Liver (tissue), 9 donors: ENCODE measurements around the gene DHRS11. TPM values are rescaled to one million over a fixed set of nuclear protein-coding genes. Genes with fewer than 3 reads are reported as not detected.

ENCODE experiments used
- DNase-seq: peaks from one replicate; pipeline ENCODE4 v3.0.0-alpha.2; 2017; ENCODE audit warnings: low spot score
- H3K27ac ChIP-seq, 2 donors: one replicate each; pipeline ENCODE4 v1.7.0; 2013; ENCODE audit warnings: inconsistent platforms in 2 of 2, low read length in 2 of 2, control low read depth in 1 of 2, low read depth in 1 of 2, mild to moderate bottlenecking in 1 of 2
- H3K27me3 ChIP-seq, 4 donors: one replicate each; pipeline versions ENCODE4 v1.6.1 to v1.7.0; 2013; ENCODE audit warnings: low read length in 3 of 4, inconsistent platforms in 1 of 4, mild to moderate bottlenecking in 1 of 4, moderate library complexity in 1 of 4; ENCODE audit not compliant: control insufficient read depth in 4 of 4, insufficient read depth in 4 of 4
- H3K36me3 ChIP-seq, 4 donors: one replicate each; pipeline versions ENCODE4 v1.6.1 to v1.7.0; 2013; ENCODE audit warnings: low read length in 3 of 4, mild to moderate bottlenecking in 3 of 4, low read depth in 1 of 4, moderate library complexity in 1 of 4; ENCODE audit not compliant: control insufficient read depth in 4 of 4, insufficient read depth in 3 of 4
- H3K4me1 ChIP-seq, 4 donors: one replicate each; pipeline versions ENCODE4 v1.6.1 to v1.7.0; 2013; ENCODE audit warnings: low read length in 3 of 4, mild to moderate bottlenecking in 3 of 4, moderate library complexity in 1 of 4; ENCODE audit not compliant: control insufficient read depth in 4 of 4, insufficient read depth in 4 of 4
- H3K4me3 ChIP-seq, 3 donors: one replicate each; pipeline versions ENCODE4 v1.6.1 to v1.7.0; 2013; ENCODE audit warnings: low read length in 3 of 3, control low read depth in 1 of 3, low read depth in 1 of 3, mild to moderate bottlenecking in 1 of 3
- H3K9ac ChIP-seq, 2 donors: one replicate each; pipeline ENCODE4 v1.7.0; 2013; ENCODE audit warnings: low read length in 2 of 2, mild to moderate bottlenecking in 2 of 2, moderate library complexity in 2 of 2, control low read depth in 1 of 2, low read depth in 1 of 2
- H3K9me3 ChIP-seq, 4 donors: one replicate each; pipeline versions ENCODE4 v1.6.1 to v1.7.0; 2013; ENCODE audit warnings: low read length in 3 of 4; ENCODE audit not compliant: control insufficient read depth in 4 of 4
- ATF3 ChIP-seq: IDR thresholded peaks from 2 replicates; pipeline ENCODE4 v1.6.1; 2016; ENCODE audit warnings: antibody characterized with exemption
- CTCF ChIP-seq: fragments of 150-350 bp; IDR thresholded peaks from 2 replicates; pipeline ENCODE4 v1.5.1; 2017; ENCODE audit warnings: improper control_type of control experiment, low read depth, low read length; ENCODE audit not compliant: missing input control
- EGR1 ChIP-seq, 2 donors: IDR thresholded peaks; 2 replicates each; pipeline ENCODE4 v1.6.1; 2016 to 2018; ENCODE audit warnings: antibody characterized with exemption in 2 of 2, low read depth in 2 of 2
- FOXA1 ChIP-seq: IDR thresholded peaks from 2 replicates; pipeline ENCODE4 v1.6.1; 2016; ENCODE audit warnings: antibody characterized with exemption
- FOXA2 ChIP-seq: IDR thresholded peaks from 2 replicates; pipeline ENCODE4 v1.6.1; 2016; ENCODE audit warnings: antibody characterized with exemption
- GABPA ChIP-seq, 2 donors: IDR thresholded peaks in 1 of 2; conservative IDR thresholded peaks in 1 of 2; 2 replicates each; pipeline ENCODE4 v1.6.1; 2016; ENCODE audit warnings: antibody characterized with exemption in 2 of 2, mild to moderate bottlenecking in 1 of 2, moderate library complexity in 1 of 2
- HNF4A ChIP-seq, 2 donors: conservative IDR thresholded peaks; 2 replicates each; pipeline ENCODE4 v1.6.1; 2016; ENCODE audit warnings: antibody characterized with exemption in 2 of 2, mild to moderate bottlenecking in 2 of 2
- HNF4G ChIP-seq: IDR thresholded peaks from 2 replicates; pipeline ENCODE4 v1.6.1; 2016; ENCODE audit warnings: antibody characterized with exemption
- JUND ChIP-seq, 2 donors: IDR thresholded peaks; 2 replicates each; pipeline ENCODE4 v1.6.1; 2016; ENCODE audit warnings: antibody characterized with exemption in 2 of 2
- RAD21 ChIP-seq, 2 donors: IDR thresholded peaks; 2 replicates each; pipeline ENCODE4 v1.6.1; 2016; ENCODE audit warnings: antibody characterized with exemption in 2 of 2, mild to moderate bottlenecking in 2 of 2
- REST ChIP-seq: IDR thresholded peaks from 2 replicates; pipeline ENCODE4 v1.6.1; 2016; ENCODE audit warnings: antibody characterized with exemption, mild to moderate bottlenecking
- TAF1 ChIP-seq: conservative IDR thresholded peaks from 2 replicates; pipeline ENCODE4 v1.6.1; 2016; ENCODE audit warnings: antibody characterized with exemption, mild to moderate bottlenecking
- WGBS: extraction: QIAGEN DNeasy Blood & Tissue Kit; methylation state at CpG from one replicate; pipeline ENCODE4 v1.1.7; 2013; 5-methylcytosine and 5-hydroxymethylcytosine counted together
- polyA plus RNA-seq, 2 donors: library from polyadenylated mRNA; stranded (reverse) in 1 of 2; unstranded in 1 of 2; fragments of 200-250 nt in 1 of 2; fragments of >200 nt in 1 of 2; fragmentation: Nextera tagmentation in 1 of 2; extraction: Ambion mirVana in 1 of 2; gene quantifications; one replicate each; pipeline versions ENCODE4 v1.2.1 to v1.2.3, GENCODE V29; 2013 to 2015
- total RNA-seq, 2 donors: library from RNA; depleted of rRNA; stranded (reverse); fragments of >200 nt; gene quantifications; one replicate each; pipeline ENCODE4 v1.2.3, GENCODE V29; 2014
- donor health status: healthy.
- donor health status: healthy.
- donor health status: healthy.
- donor health status: healthy.
- donor health status: healthy.

DHRS11 gene
- total and polyA plus RNA-seq, 4 donors, result 4.2 to 8.0 (median 6.5) TPM

DNA sequence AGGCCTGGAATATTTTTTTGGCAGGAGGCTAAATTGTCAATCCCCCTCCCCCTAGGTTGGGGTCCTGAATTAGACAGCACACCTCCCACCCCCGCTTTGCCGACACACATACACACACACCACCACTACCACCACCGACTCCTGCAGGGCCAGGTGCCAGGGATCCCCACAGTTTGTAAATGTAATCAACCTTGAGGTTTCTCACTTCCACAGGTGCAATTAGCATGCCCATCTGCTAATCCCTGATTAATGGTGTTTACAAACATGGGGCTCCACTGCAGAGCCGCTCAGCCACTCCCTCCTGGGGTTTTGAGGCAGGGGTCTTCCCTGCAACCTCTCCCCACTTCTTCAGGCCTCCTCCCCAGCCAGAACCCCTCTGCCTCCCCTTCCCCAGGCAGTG, 21.5 kb downstream of the DHRS11 start:
- Histone ChIP-seq H3K27ac (no peak overlapping the region), H3K27me3 (no peaks in the 10 kb centered on the region), H3K36me3 (no peaks in the 10 kb centered on the region), H3K4me1 (no peaks in the 10 kb centered on the region), H3K4me3 (no peak overlapping the region), H3K9me3 (no peaks in the 10 kb centered on the region), H3K9ac (no peak overlapping the region)
- TF ChIP-seq HNF4A (conservative IDR thresholded peaks at IDR 0.05), result no peak
- no peak for TF ChIP-seq CTCF
- TF ChIP-seq JUND (IDR thresholded peaks at IDR 0.05), result no peak
- TF ChIP-seq RAD21 (IDR thresholded peaks at IDR 0.05), result no peak
- TF ChIP-seq ATF3, result no peak
- no peak for TF ChIP-seq REST
- no peak for TF ChIP-seq TAF1
- TF ChIP-seq GABPA (IDR thresholded peaks at IDR 0.05 in 1 of 2, conservative IDR thresholded peaks at IDR 0.05 in 1 of 2), result no peak
- 77% methylated on average over 4 of the region's 4 CpGs for WGBS
- DNase-seq, result no peak

DNA sequence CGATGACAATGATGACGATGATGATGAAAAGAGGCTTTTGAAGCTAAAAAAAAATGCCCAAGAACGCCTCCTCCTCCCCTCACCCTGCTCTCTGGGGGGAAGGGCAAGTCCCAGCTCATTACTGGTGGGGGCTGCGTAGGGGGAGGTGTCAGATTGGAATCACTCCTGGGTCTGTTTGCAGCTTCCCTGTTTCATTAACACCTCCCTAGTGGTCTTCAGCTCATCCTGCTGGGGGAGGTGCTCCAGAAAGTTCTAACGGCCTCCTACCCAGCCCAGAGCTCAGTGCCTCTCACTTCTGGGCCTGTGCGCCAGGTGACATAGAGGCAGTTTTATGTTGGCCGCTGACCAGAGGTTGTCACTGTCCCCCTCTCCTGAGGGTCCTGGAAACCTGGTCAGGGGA, 22.4 kb downstream of the DHRS11 start:
- WGBS, result 79% methylated on average over 7 of the region's 7 CpGs
- Histone ChIP-seq H3K36me3 (no peaks in the 10 kb centered on the region), H3K27me3 (no peaks in the 10 kb centered on the region), H3K9ac (no peak overlapping the region), H3K9me3 (no peaks in the 10 kb centered on the region), H3K4me1 (no peaks in the 10 kb centered on the region), H3K4me3 (no peak overlapping the region), H3K27ac (no peak overlapping the region)
- no peak for TF ChIP-seq REST
- no peak for TF ChIP-seq ATF3
- TF ChIP-seq HNF4G, result no peak
- no peak for TF ChIP-seq FOXA1
- no peak for TF ChIP-seq EGR1 (IDR thresholded peaks at IDR 0.05; ENCODE audit: low read depth in 2 of 2)
- no peak for TF ChIP-seq FOXA2
- TF ChIP-seq JUND (IDR thresholded peaks at IDR 0.05), result no peak
- DNase-seq, result no peak
